H1 (cell line): ENCODE results near the gene GMEB2. TPM values are rescaled to one million over a fixed set of nuclear protein-coding genes. Genes with fewer than 3 reads are reported as not detected.
A peak's percentile ranks its signal among the peaks of the same experiment; 100 is the strongest.

Experiments
- CTCF ChIA-PET: fragments of 300-600 bp; sonication (Branson Sonifier 250); formaldehyde crosslinking; loops from one replicate; lab custom pipeline; 2021; ENCODE audit not compliant: partially characterized antibody; lab: Charles Lee
- POLR2A ChIA-PET: fragments of 300-600 bp; sonication (Branson Sonifier 250); formaldehyde crosslinking; loops from one replicate; lab custom pipeline; 2021; ENCODE audit warnings: inconsistent platforms; ENCODE audit not compliant: partially characterized antibody; lab: Charles Lee
- DNase-seq, 2 experiments: peaks; one replicate each; pipeline versions ENCODE4 v3.0.0 to v3.0.0-alpha.2; 2010 to 2022; ENCODE audit warnings: low spot score in 2 of 2, low read depth in 1 of 2, mixed read lengths in 1 of 2
- FAIRE-seq: peaks from 2 replicates; lab custom pipeline; 2011; peaks lifted over from hg19 to GRCh38; lab: Jason Lieb, UNC
- H2AFZ ChIP-seq: 2 replicates; pipeline ENCODE4 v1.8.1; 2012; ENCODE audit warnings: low read length, inconsistent platforms
- H2AK5ac ChIP-seq: 2 replicates; pipeline ENCODE4 v1.6.1; 2013; ENCODE audit warnings: low read depth, low read length
- H2BK120ac ChIP-seq: replicated peaks from 2 replicates; pipeline ENCODE3; 2013; ENCODE audit warnings: low read depth, low read length, inconsistent platforms
- H2BK12ac ChIP-seq: 2 replicates; pipeline ENCODE4 v1.6.1; 2013; ENCODE audit warnings: low read depth, low read length
- H2BK15ac ChIP-seq: 2 replicates; pipeline ENCODE4 v1.6.1; 2013; ENCODE audit warnings: low read length
- H2BK20ac ChIP-seq: 2 replicates; pipeline ENCODE4 v1.6.1; 2013; ENCODE audit warnings: low read length
- H2BK5ac ChIP-seq: 2 replicates; pipeline ENCODE4 v1.6.1; 2013; ENCODE audit warnings: low read depth, low read length
- H3K14ac ChIP-seq: 2 replicates; pipeline ENCODE4 v1.6.1; 2013; ENCODE audit warnings: inconsistent platforms; ENCODE audit not compliant: insufficient read length
- H3K18ac ChIP-seq: 2 replicates; pipeline ENCODE4 v1.6.1; 2013; ENCODE audit warnings: low read length; ENCODE audit errors: extremely low read depth
- H3K23ac ChIP-seq: 2 replicates; pipeline ENCODE4 v1.6.1; 2013; ENCODE audit warnings: inconsistent platforms; ENCODE audit not compliant: insufficient read length
- H3K23me2 ChIP-seq: 2 replicates; pipeline ENCODE4 v1.6.1; 2013; ENCODE audit warnings: low read depth, low read length
- H3K27ac ChIP-seq: 2 replicates; pipeline ENCODE4 v1.6.1; 2011; ENCODE audit warnings: low read depth, low read length, inconsistent platforms
- H3K27me3 ChIP-seq, 4 experiments: replicated peaks in 1 of 4; 1 replicate in 1 of 4; 2 replicates in 3 of 4; pipeline versions ENCODE4 v1.6.1 to v1.8.1; 2011 to 2013; ENCODE audit warnings: low read length in 3 of 4, mild to moderate bottlenecking in 3 of 4, inconsistent platforms in 2 of 4, mixed read lengths in 2 of 4, moderate library complexity in 1 of 4; ENCODE audit not compliant: control insufficient read depth in 3 of 4, insufficient read depth in 3 of 4; ENCODE audit errors: extremely low read depth in 1 of 4
- H3K36me3 ChIP-seq, 4 experiments: 2 replicates each; pipeline versions ENCODE4 v1.6.1 to v1.8.1; 2011 to 2013; ENCODE audit warnings: mild to moderate bottlenecking in 4 of 4, low read length in 3 of 4, moderate library complexity in 2 of 4, control low read depth in 1 of 4, inconsistent platforms in 1 of 4; ENCODE audit not compliant: insufficient read depth in 4 of 4, control insufficient read depth in 2 of 4
- H3K4ac ChIP-seq: replicated peaks from 2 replicates; pipeline ENCODE3; 2013; ENCODE audit warnings: low read length, low read depth, mixed read lengths, inconsistent platforms; ENCODE audit not compliant: insufficient read length
- H3K4me1 ChIP-seq, 4 experiments: replicated peaks in 1 of 4; 1 replicate in 1 of 4; 2 replicates in 3 of 4; pipeline versions ENCODE4 v1.6.1 to v1.8.1; 2011 to 2013; ENCODE audit warnings: low read length in 3 of 4, inconsistent platforms in 2 of 4, mixed read lengths in 1 of 4; ENCODE audit not compliant: insufficient read depth in 4 of 4, control insufficient read depth in 3 of 4
- H3K4me2 ChIP-seq, 2 experiments: 2 replicates each; pipeline versions ENCODE4 v1.6.1 to v1.8.1; 2011 to 2013; ENCODE audit warnings: low read depth in 2 of 2, low read length in 2 of 2, control low read depth in 1 of 2, inconsistent platforms in 1 of 2, mild to moderate bottlenecking in 1 of 2; ENCODE audit not compliant: insufficient read depth in 1 of 2
- H3K4me3 ChIP-seq, 4 experiments: fragments of 200-600, 300-600 bp in 1 of 4; sonication (generic), shearing (Covaris generic), sonication (Bioruptor Twin) in 1 of 4; 2 replicates each; pipeline versions ENCODE4 v1.5.1 to v1.8.1; 2011 to 2016; ENCODE audit warnings: low read length in 4 of 4, low read depth in 3 of 4, control low read depth in 2 of 4, inconsistent platforms in 2 of 4, mild to moderate bottlenecking in 2 of 4, mixed read lengths in 1 of 4, moderate library complexity in 1 of 4; ENCODE audit not compliant: insufficient read depth in 2 of 4; ENCODE audit errors: extremely low read depth in 1 of 4
- H3K56ac ChIP-seq: replicated peaks from 2 replicates; pipeline ENCODE3; 2013; ENCODE audit warnings: low read depth, mild to moderate bottlenecking, mixed read lengths, low read length, inconsistent platforms; ENCODE audit not compliant: insufficient read length
- H3K79me1 ChIP-seq: 2 replicates; pipeline ENCODE4 v1.6.1; 2013; ENCODE audit warnings: low read depth, low read length, control low read depth
- H3K79me2 ChIP-seq, 2 experiments: 2 replicates each; pipeline versions ENCODE4 v1.6.1 to v1.8.1; 2012 to 2013; ENCODE audit warnings: low read length in 2 of 2, mild to moderate bottlenecking in 2 of 2, inconsistent platforms in 1 of 2; ENCODE audit not compliant: insufficient read depth in 2 of 2, control insufficient read depth in 1 of 2
- H3K9ac ChIP-seq, 4 experiments: replicated peaks in 1 of 4; 1 replicate in 1 of 4; 2 replicates in 3 of 4; pipeline versions ENCODE4 v1.6.1 to v1.8.1; 2011 to 2013; ENCODE audit warnings: low read depth in 3 of 4, low read length in 3 of 4, control low read depth in 2 of 4, mild to moderate bottlenecking in 2 of 4, moderate library complexity in 2 of 4, inconsistent platforms in 1 of 4; ENCODE audit errors: extremely low read depth in 1 of 4
- H3K9me3 ChIP-seq, 2 experiments: 2 replicates each; pipeline versions ENCODE4 v1.6.1 to v1.8.1; 2012 to 2013; ENCODE audit warnings: mild to moderate bottlenecking in 2 of 2, moderate library complexity in 2 of 2, control low read depth in 1 of 2, inconsistent platforms in 1 of 2, low read depth in 1 of 2, low read length in 1 of 2, mixed read lengths in 1 of 2; ENCODE audit not compliant: insufficient read depth in 2 of 2
- H4K20me1 ChIP-seq, 2 experiments: replicated peaks in 1 of 2; 2 replicates each; pipeline versions ENCODE3 to v1.8.1; 2011 to 2013; ENCODE audit warnings: inconsistent platforms in 2 of 2, low read length in 2 of 2, mild to moderate bottlenecking in 1 of 2; ENCODE audit not compliant: insufficient read depth in 2 of 2, control insufficient read depth in 1 of 2
- H4K5ac ChIP-seq: 2 replicates; pipeline ENCODE4 v1.6.1; 2013; ENCODE audit warnings: low read length, low read depth, mixed read lengths, inconsistent platforms; ENCODE audit not compliant: insufficient read length
- H4K8ac ChIP-seq: 2 replicates; pipeline ENCODE4 v1.8.0; 2013; ENCODE audit warnings: mild to moderate bottlenecking, moderate library complexity, low read length, inconsistent platforms; ENCODE audit not compliant: insufficient read depth; ENCODE audit errors: extremely low read depth
- H4K91ac ChIP-seq: replicated peaks from 2 replicates; pipeline ENCODE3; 2013; ENCODE audit warnings: low read length, mixed read lengths, inconsistent platforms; ENCODE audit not compliant: insufficient read length
- BACH1 ChIP-seq: IDR thresholded peaks from 2 replicates; pipeline ENCODE4 v1.6.1; 2012; ENCODE audit warnings: low read length, improper control_type of control experiment
- BRCA1 ChIP-seq: IDR thresholded peaks from 2 replicates; pipeline ENCODE4 v1.6.1; 2012; ENCODE audit warnings: low read depth, low read length, improper control_type of control experiment
- CTCF ChIP-seq, 3 experiments: IDR thresholded peaks; 1 replicate in 2 of 3; 2 replicates in 1 of 3; pipeline versions ENCODE4 v1.5.1 to v1.6.1; 2011; ENCODE audit warnings: low read length in 3 of 3, mild to moderate bottlenecking in 3 of 3, inconsistent platforms in 2 of 3, low read depth in 1 of 3, moderate library complexity in 1 of 3; ENCODE audit not compliant: insufficient read depth in 1 of 3; ENCODE audit errors: control extremely low read depth in 1 of 3
- GABPA ChIP-seq: IDR thresholded peaks from 2 replicates; pipeline ENCODE4 v1.6.1; 2011; ENCODE audit warnings: mild to moderate bottlenecking, low read length, moderate library complexity, borderline replicate concordance; ENCODE audit not compliant: insufficient read depth
- MAFK ChIP-seq: IDR thresholded peaks from 2 replicates; pipeline ENCODE4 v1.6.1; 2012; ENCODE audit warnings: low read depth, mild to moderate bottlenecking, improper control_type of control experiment, low read length
- NANOG ChIP-seq: IDR thresholded peaks from 2 replicates; pipeline ENCODE4 v1.6.1; 2011; ENCODE audit warnings: low read length, low read depth, mild to moderate bottlenecking, inconsistent platforms; ENCODE audit not compliant: insufficient read depth, poor library complexity, severe bottlenecking
- POLR2AphosphoS5 ChIP-seq: IDR thresholded peaks from 2 replicates; pipeline ENCODE4 v1.6.1; 2011; ENCODE audit warnings: low read depth, low read length
- RBBP5 ChIP-seq: IDR thresholded peaks from 2 replicates; pipeline ENCODE4 v1.7.1; 2012; ENCODE audit warnings: low read depth, mild to moderate bottlenecking, inconsistent platforms, low read length, moderate library complexity, borderline replicate concordance
- SIRT6 ChIP-seq: IDR thresholded peaks from one replicate; pipeline ENCODE4 v1.7.1; 2012; ENCODE audit warnings: low read length, inconsistent platforms
- SIX5 ChIP-seq: IDR thresholded peaks from 2 replicates; pipeline ENCODE4 v1.6.1; 2011; ENCODE audit warnings: mild to moderate bottlenecking, low read depth, low read length
- SP2 ChIP-seq: IDR thresholded peaks from 2 replicates; pipeline ENCODE4 v1.6.1; 2012; ENCODE audit warnings: mild to moderate bottlenecking, low read length, inconsistent platforms
- TCF12 ChIP-seq: IDR thresholded peaks from 2 replicates; pipeline ENCODE4 v1.6.1; 2011; ENCODE audit warnings: low read depth, mild to moderate bottlenecking, low read length
- WGBS, 2 experiments: shearing (Covaris generic) in 1 of 2; methylation state at CpG; one replicate each; pipeline versions ENCODE4 v1.1.6 to v1.1.7; 2013 to 2015; ENCODE audit warnings: low lambda C conversion rate in 2 of 2, mixed read lengths in 2 of 2, inconsistent platforms in 1 of 2, low coverage in 1 of 2, missing lambda C conversion rate in 1 of 2; ENCODE audit not compliant: insufficient replicate concordance in 2 of 2, insufficient coverage in 1 of 2, insufficient read length in 1 of 2; ENCODE audit errors: extremely low coverage in 1 of 2, missing lambda C conversion rate in 1 of 2; 5-methylcytosine and 5-hydroxymethylcytosine counted together
- polyA plus RNA-seq, 7 experiments: library from polyadenylated mRNA; depleted of rRNA in 3 of 7; stranded (reverse) in 5 of 7; unstranded in 2 of 7; fragments of >200 nt in 5 of 7; fragments of 200-250 nt in 2 of 7; gene quantifications; 1 replicate in 5 of 7; 2 replicates in 1 of 7; 4 replicates in 1 of 7; pipeline versions ENCODE4 v1.2.1 to v1.2.3, GENCODE V29; 2011 to 2013; ENCODE audit warnings: missing spikeins in 2 of 7, mixed read lengths in 2 of 7
- total RNA-seq: library from RNA; stranded (reverse); fragmentation: NEBNext Ultra II Directional; extraction: Animal tissue kit (Norgen Biotek cat#: 25700); gene quantifications from 2 replicates; pipeline ENCODE4 v1.2.1, GENCODE V29; 2021

Gene GMEB2
- total and polyA plus RNA-seq, 2 of the 8 experiments (the other 6 are each of a cell fraction or from before 2014, with no cell fraction given): 12.9 to 14.2 TPM

- Histone ChIP-seq H3K79me1 (no peaks in the 10 kb centered on the region), H3K4me1 (peaks cover 0 to 8% (median 2%) of the 10 kb centered on the region in 4 experiments; a peak in 5 of 7 replicates), H3K56ac (no peak overlapping the region), H2BK5ac (no peak overlapping the region), H4K20me1 (no peaks in the 10 kb centered on the region), H4K5ac (no peak overlapping the region), H4K8ac (peak overlapping the region; percentile 51; the same call in 1 of the 2 replicates), H2AFZ (no peak overlapping the region), H3K4me3 (no peak overlapping the region), H3K4ac (no peak overlapping the region), H2BK120ac (no peak overlapping the region), H3K27ac (no peak overlapping the region), H3K79me2 (no peaks in the 10 kb centered on the region), H2BK15ac (no peak overlapping the region), H3K14ac (no peak overlapping the region), H3K36me3 (no peaks in the 10 kb centered on the region), H4K91ac (no peak overlapping the region), H3K9ac (no peak overlapping the region), H2AK5ac (no peak overlapping the region), H3K23me2 (no peaks in the 10 kb centered on the region), H3K4me2 (no peak overlapping the region), H3K23ac (no peak overlapping the region), H2BK20ac (no peak overlapping the region), H3K27me3 (no peaks in the 10 kb centered on the region), H3K9me3 (no peaks in the 10 kb centered on the region), H3K18ac (no peak overlapping the region), H2BK12ac (no peak overlapping the region)
- WGBS, 2 experiments: 93% methylated on average over 36 of the region's 36 CpGs; no CpG with 5 or more reads in 1 of the 2 experiments
- POLR2A ChIA-PET: interaction anchor here (2.3 kb wide), 1 partner anchor 10 kb away, joined by 7 read pairs; no protein-coding TSS in a partner anchor
- CTCF ChIA-PET: interaction anchor here (0.6 to 1.7 kb wide), 10 partner anchors 10 to 168 kb away, joined by 3 to 5 read pairs (median 4); partner anchors contain the start of gene HELZ2
- no peak for DNase-seq
- FAIRE-seq: no peak
- TF ChIP-seq GABPA: no peak
- TF ChIP-seq CTCF (IDR thresholded peaks at IDR 0.05; ENCODE audit: control extremely low read depth in 1 of 3, insufficient read depth in 1 of 3, low read depth in 1 of 3, low read length in 3 of 3): no peak
- TF ChIP-seq SIRT6: no peak
- TF ChIP-seq TCF12: no peak
- TF ChIP-seq NANOG: no peak
- TF ChIP-seq SIX5: no peak
- TF ChIP-seq BACH1: no peak
- no peak for TF ChIP-seq SP2
- TF ChIP-seq RBBP5: no peak
- TF ChIP-seq BRCA1: no peak
- TF ChIP-seq POLR2AphosphoS5: no peak
- TF ChIP-seq MAFK: no peak
Observed at GRCh38 chr20:63542031-63542559, 84.8 kb downstream of the GMEB2 start.
